Activated T-cell treated with anti-CD3 and anti-CD28 coated beads, Interleukin-2, amount 50 U/mL, for 1 hour (primary cell): ENCODE results near the gene UBE2E3.
"Not testable (repeated sequence)": the region's sequence is repeated elsewhere in the genome, so short reads cannot be mapped to it uniquely, and the experiment has no call there.

ENCODE experiments used
- DNase-seq: peaks from one replicate; pipeline ENCODE4 v3.0.0-alpha.2; 2020

UBE2E3 gene

DNA sequence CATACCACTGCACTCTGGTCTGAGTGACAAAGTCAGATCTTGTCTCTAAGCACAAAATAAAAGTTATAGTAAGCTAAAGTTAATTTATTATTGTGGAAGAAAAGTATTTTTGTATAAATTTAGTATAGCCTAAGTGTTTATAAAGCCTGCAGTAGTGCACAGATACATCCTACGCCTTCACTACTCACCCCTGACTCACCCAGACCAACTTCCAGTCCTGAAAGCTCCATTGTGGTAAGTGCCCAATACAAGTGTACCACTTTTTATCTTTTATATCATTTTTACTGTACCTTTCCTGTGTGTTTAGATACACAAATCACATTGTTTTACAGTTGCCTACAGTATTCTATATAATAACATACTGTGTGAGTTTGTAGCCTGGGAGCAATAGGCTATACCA is 57.5 kb downstream of the UBE2E3 start:
- no peak for DNase-seq

DNA sequence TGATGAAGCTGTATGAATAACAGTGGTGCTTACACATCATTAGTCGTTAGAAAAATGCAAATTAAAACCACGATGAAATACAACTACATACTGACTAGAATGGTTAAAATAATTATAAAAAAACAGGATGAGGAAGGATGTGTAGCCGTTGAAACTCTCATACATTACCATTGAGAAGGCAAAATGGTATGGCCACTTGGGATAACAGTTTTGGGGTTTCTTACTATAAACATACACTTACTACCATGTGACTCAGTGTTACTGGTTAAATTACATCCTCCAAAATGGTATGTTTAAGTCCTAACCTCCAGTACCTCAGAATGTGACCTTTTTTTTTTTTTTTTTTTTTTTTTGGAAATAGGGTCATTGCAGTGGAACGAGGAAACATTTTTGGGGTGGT is 58.4 kb downstream of the UBE2E3 start:
- no peak for DNase-seq

DNA sequence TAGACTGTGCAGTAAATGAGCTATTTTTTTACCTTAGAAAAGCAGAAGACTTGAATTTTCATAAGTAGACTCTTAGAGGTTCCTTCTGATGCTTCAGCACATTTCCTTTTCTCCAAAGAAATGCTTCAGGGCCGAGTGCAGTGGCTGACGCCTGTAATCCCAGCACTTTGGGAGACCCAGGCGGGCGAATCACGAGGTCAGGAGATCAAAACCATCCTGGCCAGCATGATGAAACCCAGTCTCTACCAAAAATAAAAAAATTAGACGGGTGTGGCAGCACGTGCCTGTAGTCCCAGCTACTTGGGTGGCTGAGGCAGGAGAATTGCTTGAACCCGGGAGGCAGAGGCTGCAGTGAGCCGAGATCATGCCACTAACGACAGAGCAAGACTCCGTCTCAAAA is 60.4 kb downstream of the UBE2E3 start:
- not testable (repeated sequence) for DNase-seq

GRCh38 chr2:181041661-181042060 is 61.3 kb downstream of the UBE2E3 start:
- no peak for DNase-seq

DNA sequence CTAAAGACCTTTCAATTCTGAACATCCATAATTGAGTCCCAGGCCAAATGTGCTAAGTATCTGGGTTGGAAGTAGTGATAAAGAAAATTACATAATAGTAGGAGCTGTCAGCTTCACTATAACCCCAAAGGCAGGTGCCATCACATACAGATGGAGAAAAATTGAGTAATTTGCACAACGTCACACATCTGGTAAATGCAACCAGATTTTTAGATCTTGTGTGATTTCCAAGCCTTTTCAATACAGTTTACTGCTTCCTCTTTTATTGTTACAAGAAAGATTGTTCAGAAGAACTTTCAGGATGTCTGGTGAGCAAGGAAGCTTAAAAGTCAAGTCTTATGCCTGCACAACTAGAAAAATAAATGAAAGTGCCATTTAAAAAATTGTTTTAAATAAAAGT is 62.3 kb downstream of the UBE2E3 start:
- no peak for DNase-seq

- DNase-seq, result no peak
Observed at GRCh38 chr2:181046833-181047232, 66.4 kb downstream of the UBE2E3 start.

DNA sequence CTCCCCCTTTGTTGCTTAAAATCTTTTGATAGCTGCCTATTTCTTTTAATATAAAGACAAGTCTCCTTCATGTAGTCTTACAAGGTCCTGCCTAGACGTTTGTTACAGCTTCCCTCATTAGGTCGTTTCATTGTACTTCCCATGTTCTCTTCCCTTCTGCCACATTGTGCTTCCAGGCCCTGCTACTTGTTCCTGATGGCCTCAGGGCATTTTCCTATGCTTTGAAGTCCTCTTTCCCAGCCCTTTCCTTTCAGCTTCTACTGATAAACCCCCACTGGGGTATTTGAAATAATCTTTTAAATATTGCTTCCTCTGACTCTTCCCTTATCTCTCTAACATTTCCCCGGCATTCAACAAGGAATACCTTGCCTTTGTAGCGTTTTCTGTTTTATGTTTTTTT is 67.4 kb downstream of the UBE2E3 start:
- DNase-seq, result no peak

GRCh38 chr2:181051861-181052522 is 71.6 kb downstream of the UBE2E3 start:
- no peak for DNase-seq

GRCh38 chr2:181052523-181052891 is 72.1 kb downstream of the UBE2E3 start:
- no peak for DNase-seq

DNA sequence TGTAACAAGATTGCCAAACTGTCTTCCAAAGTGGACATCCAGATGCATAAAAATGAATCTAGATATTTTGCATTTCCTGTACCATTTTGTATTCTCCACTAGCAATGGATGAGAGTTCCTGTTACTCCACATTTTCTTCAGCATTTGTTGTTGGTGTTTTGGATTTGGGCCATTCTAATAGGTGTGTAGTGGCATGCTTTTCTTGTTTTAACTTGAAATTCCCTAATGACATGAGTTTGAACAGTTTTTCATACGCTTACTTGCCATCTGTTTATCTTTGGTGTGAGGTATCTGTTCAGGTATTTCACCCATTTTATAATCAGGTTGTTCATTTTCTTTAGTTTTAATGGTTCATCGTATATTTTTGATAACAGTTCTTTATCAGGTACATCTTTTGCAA is 73.9 kb downstream of the UBE2E3 start:
- no peak for DNase-seq

GRCh38 chr2:181054843-181055242 is 74.4 kb downstream of the UBE2E3 start:
- no peak for DNase-seq

DNA sequence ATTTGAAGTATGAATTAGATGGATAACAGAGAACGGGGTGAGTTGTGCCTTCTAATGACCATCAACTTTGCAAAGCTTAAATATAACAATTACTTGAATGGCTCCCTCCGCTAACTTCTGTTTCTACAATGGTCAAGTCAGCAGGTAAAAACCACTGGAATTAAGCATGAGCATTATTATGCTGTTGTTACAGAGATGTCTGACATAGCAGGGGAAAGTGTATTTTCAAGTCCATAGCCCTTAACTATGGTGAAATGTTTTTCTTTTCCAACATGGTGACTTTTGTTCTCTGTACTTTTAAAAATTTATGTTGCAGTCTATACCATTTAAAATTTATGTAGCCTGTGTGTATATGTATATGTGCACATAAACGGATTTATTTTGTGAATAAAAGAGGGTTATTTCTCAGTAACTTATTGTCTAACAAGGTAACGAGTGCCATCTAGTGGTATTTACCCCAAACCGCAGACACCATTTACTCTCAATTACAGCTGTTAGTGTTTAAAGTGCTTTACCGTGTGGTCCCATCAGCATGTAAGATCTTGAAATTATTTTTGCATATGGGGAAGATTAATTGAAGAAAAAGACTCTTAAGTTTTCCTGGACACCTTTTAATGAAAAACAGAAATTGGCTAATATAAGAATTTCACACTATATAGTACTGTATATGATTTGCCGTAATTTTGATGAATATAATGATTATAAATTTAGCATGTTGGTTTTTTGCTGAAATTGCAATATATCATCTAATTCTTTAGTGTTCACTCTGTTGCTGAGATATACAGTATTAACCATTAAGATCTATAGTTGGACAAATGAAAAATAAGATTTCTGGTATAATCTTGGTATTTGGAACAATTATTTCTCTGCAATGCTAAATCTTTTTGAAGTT is 78.2 kb downstream of the UBE2E3 start:
- no peak for DNase-seq

GRCh38 chr2:181063696-181064095 is 83.3 kb downstream of the UBE2E3 start:
- DNase-seq, result no peak

- DNase-seq, result no peak
Observed at GRCh38 chr2:181065458-181065857, 85.1 kb downstream of the UBE2E3 start.

GRCh38 chr2:181066333-181066732 is 85.9 kb downstream of the UBE2E3 start:
- DNase-seq, result no peak

DNA sequence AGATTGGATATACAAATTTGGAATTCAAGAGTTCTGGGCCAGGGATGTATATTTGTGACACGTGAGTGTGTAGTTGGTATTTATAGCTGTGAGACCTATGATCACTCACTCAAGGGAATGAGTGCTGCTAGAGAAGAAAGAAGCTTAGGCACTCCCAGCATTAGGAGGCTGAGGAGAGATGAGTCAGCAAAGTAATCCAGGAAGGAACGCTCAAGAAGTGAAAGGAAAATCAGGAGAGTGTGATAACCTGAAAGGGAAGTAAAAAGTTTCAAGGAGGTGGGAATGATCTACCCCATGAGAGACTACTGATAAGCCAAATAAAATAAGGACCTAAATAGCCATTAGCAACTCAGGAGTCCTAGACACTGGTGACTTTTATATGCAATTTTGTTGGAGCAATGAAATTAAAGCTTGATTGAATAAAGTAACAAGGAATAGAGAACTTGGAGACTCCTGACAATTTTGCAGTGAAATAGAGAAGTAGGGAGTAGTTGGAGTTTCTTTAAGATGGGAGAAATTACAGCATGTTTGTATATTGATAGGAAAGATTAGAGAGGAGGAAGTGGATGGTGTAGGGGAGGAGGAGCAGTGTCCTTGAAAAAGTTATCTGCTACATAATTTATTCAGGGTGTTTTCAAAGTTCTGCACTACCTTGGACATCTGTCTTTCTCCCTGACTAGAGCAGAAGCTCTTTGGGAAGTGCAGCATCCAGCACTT is 89.9 kb downstream of the UBE2E3 start:
- DNase-seq, result no peak

- DNase-seq, result no peak
Observed at GRCh38 chr2:181070836-181071200, 90.4 kb downstream of the UBE2E3 start.

- no peak for DNase-seq
Observed at GRCh38 chr2:181072486-181073235, 92.3 kb downstream of the UBE2E3 start.

DNA sequence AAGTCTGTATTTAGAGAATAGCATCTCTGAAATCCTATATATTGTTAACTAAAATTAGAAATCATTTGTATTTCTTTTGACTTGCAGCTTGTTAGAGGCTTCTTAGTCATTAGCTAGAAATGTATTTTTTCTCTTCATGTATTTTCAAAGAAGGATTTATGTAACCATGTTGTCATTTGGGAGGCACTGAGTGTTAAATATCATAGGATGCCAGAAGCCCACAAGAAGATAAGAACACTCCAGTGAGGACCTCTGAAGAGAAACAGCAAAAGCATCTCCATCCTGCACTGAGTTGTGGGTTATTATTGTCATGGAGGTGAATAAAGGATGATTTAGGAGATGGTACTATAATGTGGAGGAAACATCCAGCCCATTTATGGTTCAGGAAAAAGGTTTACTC is 93.5 kb downstream of the UBE2E3 start:
- no peak for DNase-seq

GRCh38 chr2:181074457-181074856 is 94.1 kb downstream of the UBE2E3 start:
- no peak for DNase-seq

- DNase-seq, result no peak
Observed at GRCh38 chr2:181076658-181077057, 96.3 kb downstream of the UBE2E3 start.

- no peak for DNase-seq
Observed at GRCh38 chr2:181077128-181077709, 96.8 kb downstream of the UBE2E3 start.

DNA sequence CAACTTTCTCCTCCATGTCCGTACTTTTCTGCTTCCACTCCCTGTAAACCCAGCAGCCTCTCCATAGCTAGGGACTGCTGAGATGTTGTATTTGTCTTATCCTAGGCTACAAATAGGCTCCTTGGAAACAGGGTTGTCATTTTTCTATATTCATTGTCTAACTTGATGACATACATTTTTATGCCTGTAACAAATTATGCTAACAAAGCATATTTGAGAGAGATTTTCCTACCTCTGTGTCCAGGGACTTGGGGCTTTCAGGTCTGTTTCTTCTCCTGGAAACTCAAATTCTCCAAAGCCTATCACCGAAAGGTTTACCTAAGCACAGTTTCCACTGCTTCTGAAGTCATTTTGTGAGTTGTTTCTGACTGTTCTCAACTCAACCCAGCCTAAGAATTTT is 102.7 kb downstream of the UBE2E3 start:
- no peak for DNase-seq
